H1 (cell line): ENCODE data around the gene ATP1A1. TPM values are rescaled to one million over a fixed set of nuclear protein-coding genes. Genes with fewer than 3 reads are reported as not detected.

Source experiments
- CHD7 ChIP-seq: fragments of 300-600 bp; sonication (generic); IDR thresholded peaks from 2 replicates; pipeline ENCODE4 v1.7.1; 2012; ENCODE audit warnings: low read length, moderate library complexity, mild to moderate bottlenecking, inconsistent platforms; ENCODE audit not compliant: insufficient replicate concordance
- CTBP2 ChIP-seq: IDR thresholded peaks from 2 replicates; pipeline ENCODE4 v1.7.0; 2011; ENCODE audit warnings: borderline replicate concordance, mild to moderate bottlenecking, moderate library complexity, mixed read lengths, low read length; ENCODE audit not compliant: insufficient read depth, insufficient read length
- FOSL1 ChIP-seq: IDR thresholded peaks from 2 replicates; pipeline ENCODE4 v1.6.1; 2011; ENCODE audit warnings: mild to moderate bottlenecking, low read depth, low read length, moderate library complexity; ENCODE audit not compliant: insufficient read depth
- SRF ChIP-seq: IDR thresholded peaks from 2 replicates; pipeline ENCODE4 v1.6.1; 2011; ENCODE audit warnings: mild to moderate bottlenecking, low read depth, low read length, moderate library complexity
- SUZ12 ChIP-seq: fragments of 200-600 bp; sonication (generic); IDR thresholded peaks from 2 replicates; pipeline ENCODE4 v1.6.1; 2012; ENCODE audit warnings: mild to moderate bottlenecking, inconsistent platforms, low read length, moderate library complexity, mixed read lengths
- polyA plus RNA-seq, 7 experiments: library from polyadenylated mRNA; depleted of rRNA in 3 of 7; stranded (reverse) in 5 of 7; unstranded in 2 of 7; fragments of >200 nt in 5 of 7; fragments of 200-250 nt in 2 of 7; gene quantifications; 1 replicate in 5 of 7; 2 replicates in 1 of 7; 4 replicates in 1 of 7; pipeline versions ENCODE4 v1.2.1 to v1.2.3, GENCODE V29; 2011 to 2013; ENCODE audit warnings: missing spikeins in 2 of 7, mixed read lengths in 2 of 7
- total RNA-seq: library from RNA; stranded (reverse); fragmentation: NEBNext Ultra II Directional; extraction: Animal tissue kit (Norgen Biotek cat#: 25700); gene quantifications from 2 replicates; pipeline ENCODE4 v1.2.1, GENCODE V29; 2021

ATP1A1 gene
- total and polyA plus RNA-seq, 2 of the 8 experiments (the other 6 are each of a cell fraction or from before 2014, with no cell fraction given), result 222 to 325 TPM

- no peak for TF ChIP-seq CHD7
- no peak for TF ChIP-seq CTBP2
- TF ChIP-seq SRF, result no peak
- no peak for TF ChIP-seq SUZ12
- no peak for TF ChIP-seq FOSL1
These were observed 16.6 kb downstream of the ATP1A1 start (continued) for GRCh38 chr1:116389686-116390085.
